K562 (cell line): Measurements from ENCODE around the gene CCDC93.

Experiments used
- ZNF121 ChIP-seq: sonication (generic); formaldehyde crosslinking; conservative IDR thresholded peaks from 2 replicates; pipeline ENCODE4 v1.8.0; 2022; ENCODE audit warnings: missing genetic modification reagents
- ZNF280B ChIP-seq: fragments of 250-450 bp; sonication (Bioruptor Pico); IDR thresholded peaks from 2 replicates; pipeline ENCODE4 v1.5.1; 2021; ENCODE audit warnings: mild to moderate bottlenecking

GRCh38 chr2:118062669-118063068 is 48.8 kb upstream of the CCDC93 start:
- TF ChIP-seq ZNF280B (no peak), ZNF121 (CRISPR knock-in tag) (no peak)
